Eye (tissue), 1 donor: ENCODE measurements around the gene THAP7.
"Not testable (repeated sequence)": the region's sequence is repeated elsewhere in the genome, so short reads cannot be mapped to it uniquely, and the experiment has no call there.

Experiments
- DNase-seq: peaks from one replicate; pipeline ENCODE4 v3.0.0-alpha.2; 2015

Gene THAP7

DNA sequence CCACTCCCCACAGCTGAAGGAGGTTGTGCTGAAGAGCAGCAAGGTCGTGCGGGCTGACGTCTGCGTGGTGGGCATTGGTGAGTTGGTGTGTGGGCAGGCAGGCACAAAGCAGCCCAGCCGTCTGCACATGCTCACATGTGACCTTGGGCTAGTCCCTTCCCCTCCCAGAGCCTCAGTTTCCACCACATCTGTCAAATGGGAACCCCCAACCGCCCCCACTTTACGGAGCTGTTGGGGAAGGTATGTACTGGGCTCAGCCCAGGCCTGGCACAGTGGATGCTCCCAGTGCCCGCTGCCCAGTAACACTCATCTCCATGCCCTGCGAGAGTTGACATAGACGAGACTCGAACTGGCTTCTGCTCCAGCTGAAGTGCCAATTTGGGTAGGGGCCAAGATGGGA, 24.9 kb downstream of the THAP7 start:
- no peak for DNase-seq

DNA sequence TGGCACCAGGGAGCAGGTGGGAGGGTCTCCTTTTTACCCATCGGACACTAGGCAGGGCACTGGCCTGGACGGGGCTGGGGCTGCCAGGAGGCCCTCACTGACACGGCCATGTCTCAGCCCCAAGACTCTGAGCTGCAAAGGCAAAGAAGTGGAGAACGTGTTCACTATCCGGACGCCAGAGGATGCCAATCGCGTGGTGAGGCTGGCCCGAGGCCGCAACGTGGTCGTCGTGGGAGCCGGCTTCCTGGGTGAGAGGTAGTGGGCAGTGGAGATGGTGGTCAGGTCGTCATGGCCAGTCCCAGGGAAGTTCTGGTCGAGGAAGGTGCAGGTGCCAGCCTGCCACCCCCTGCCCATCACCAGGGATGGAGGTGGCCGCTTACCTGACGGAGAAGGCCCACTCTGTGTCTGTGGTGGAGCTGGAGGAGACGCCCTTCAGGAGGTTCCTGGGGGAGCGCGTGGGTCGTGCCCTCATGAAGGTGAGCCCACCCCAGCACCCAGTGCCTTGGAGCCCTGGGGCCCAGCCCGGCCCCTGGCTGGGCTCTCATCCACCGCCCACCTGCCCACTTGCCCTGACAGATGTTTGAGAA, 25.5 kb downstream of the THAP7 start:
- no peak for DNase-seq

- DNase-seq, result no peak
Measured at GRCh38 chr22:20975541-20976290, 26.2 kb downstream of the THAP7 start.

DNA sequence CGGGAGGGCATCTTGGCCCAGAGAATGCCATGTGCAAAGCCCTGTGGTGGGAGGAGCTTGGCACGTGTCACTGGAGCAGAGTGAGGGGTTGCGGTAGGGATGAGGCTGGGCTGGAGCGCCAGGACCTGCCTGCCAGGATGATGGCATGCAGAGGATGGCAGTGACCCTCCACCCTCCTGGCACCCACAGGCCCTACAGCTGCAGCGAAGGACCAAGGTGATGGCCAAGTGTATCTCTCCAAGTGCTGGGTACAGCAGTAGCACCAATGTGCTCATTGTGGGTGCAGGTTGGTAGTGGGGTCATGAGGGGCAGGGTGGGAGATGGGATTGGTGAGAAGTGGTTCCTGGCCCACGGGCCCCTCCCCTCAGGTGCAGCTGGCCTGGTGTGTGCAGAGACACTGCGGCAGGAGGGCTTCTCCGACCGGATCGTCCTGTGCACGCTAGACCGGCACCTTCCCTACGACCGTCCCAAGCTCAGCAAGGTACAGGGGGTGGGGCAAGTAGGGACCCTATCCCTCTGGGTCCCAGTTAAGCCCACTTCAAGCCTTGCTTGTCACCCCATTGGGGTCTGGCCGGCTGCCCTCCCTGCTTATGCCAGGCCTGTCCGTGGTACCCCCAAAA, 27.5 kb downstream of the THAP7 start:
- DNase-seq, result no peak

- no peak for DNase-seq
Measured at GRCh38 chr22:20973634-20974286, 28.2 kb downstream of the THAP7 start.

- DNase-seq, result no peak
Measured at GRCh38 chr22:20972933-20973577, 28.9 kb downstream of the THAP7 start.

DNA sequence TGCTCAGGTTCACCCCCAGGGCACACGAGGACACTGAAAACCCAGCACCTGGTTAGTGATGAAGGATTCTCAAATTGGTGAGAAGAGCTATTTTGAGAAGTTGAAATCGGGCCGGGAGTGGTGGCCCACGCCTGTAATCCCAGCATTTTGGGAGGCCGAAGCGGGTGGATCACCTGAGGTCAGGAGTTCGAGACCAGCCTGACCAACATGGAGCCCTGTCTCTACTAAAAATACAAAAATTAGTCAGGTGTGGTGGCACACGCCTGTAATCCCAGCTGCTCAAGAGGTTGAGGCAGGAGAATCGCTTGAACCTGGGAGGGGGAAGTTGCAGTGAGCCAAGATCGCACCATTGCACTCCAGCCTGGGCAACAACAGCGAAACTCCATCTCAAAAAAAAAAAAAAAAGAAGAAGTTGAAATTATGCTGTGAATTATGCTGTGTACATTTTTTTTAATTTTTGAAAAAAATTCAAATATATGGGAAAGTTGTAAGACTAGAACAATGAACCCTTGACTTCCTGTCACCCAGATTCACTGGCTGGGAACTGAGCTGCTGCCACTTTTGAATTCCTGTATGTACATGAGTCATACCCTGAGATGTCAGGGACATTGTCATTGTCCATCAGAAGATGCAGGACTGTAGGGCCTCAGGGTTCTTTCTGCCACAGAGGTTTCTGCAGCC, 29.8 kb downstream of the THAP7 start:
- DNase-seq, result not testable (repeated sequence)

- peak; percentile 51 for DNase-seq
Measured at GRCh38 chr22:20970939-20971657, 30.8 kb downstream of the THAP7 start.

DNA sequence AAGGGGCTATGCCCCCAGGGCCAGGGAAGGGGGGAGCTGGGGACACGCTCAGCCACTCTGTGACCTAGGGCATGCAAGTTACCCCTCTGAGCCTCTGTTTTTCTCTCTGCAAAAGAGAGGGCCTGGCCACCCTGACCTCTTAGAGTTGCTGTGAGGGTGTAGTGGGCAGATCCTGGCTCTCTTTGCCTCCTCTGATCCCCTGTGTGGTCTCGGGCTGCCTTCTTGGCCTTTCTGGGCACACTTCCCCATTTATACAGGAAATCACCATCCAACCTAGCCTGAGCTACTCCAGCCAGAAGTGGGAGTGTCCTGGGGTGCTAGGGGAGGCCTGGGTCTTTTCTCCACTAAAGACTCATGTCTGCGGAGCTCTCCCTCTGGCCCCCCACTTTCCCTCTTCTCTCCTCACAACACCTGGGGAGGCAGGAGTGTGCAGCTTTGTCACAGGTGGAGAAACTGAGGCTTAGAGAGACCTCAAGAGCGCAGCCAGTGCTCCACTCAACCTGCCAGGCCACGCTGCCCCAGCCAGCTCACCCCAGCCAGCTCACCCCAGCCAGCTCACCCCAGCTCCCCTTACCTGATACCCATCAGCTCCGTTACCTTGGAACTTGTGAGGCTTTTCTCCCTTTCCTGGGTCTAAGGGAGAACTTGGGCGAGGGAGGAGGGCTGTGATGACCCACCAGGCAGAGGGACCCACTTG, 33.5 kb downstream of the THAP7 start:
- no peak for DNase-seq

DNA sequence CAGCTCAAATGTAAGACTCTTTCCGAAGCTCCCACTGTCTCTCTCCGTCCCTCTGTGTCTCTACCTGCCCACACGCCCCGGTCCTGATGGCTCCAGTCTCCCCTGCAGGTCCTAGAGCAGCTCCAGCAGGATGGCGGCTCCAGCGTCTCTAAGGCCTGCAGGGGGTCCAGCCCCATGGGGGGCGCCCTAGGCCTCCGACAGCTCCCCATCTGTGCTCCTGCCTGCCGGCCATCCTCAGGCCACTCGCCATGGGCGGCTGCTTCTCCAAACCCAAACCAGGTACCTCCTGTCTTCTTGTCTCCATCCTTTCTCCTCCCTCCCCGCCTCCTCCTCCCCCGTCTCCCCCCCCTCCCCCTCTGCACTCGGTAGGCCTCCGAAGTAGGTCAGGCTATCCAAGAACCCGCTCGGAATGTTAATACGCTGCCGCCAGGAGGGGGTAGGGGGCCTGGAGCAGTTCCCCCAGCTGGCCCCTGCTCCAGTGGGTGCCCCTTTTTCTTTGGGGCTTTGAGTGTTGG, 34.2 kb downstream of the THAP7 start:
- DNase-seq, result peak; percentile 81

DNA sequence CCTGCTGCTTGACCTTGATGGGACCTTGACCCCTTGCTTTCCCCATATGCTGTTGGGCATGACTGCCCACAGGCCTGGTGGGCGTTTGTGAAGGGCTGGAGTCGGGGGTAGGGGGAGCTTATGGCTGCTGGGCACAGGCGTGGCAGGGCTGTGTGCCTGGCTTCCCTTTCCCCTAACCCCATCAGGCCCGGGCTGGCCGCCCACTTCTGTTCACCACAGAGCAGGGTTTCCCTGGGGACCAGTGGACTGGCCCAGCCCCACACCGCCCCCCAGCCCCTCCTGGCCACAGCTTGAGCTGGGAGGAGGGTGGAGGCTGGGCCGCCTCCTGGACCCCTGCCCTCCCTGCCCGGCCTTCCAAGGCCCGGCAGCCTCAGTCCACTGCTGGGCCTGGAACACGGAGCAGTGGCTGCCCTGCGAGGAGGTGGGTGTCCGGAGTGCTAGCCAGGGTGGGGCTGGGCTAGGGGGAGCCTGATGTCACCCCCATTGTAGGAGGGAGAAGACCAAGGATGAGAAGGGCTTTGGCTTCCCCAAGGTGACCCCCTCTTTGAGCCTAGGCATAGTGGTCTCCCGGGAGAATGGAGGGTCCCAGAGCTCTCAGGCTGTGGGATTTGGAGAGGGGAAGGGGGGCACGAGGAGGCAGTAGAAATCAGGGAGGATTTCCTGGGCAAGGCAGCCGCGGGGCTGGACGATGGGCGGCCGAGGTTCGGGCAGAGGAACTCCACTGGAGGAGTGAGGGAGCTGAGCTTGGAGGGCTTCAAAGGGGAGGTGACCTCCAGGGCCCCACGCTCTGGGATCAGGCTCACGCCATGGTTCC, 34.8 kb downstream of the THAP7 start, which contains the start of gene AIFM3:
AIFM3 (plus strand) TSS at position 373 of the 814 bp plus-strand sequence. CDS start 690 bp downstream, outside the sequence.
- no peak for DNase-seq

- DNase-seq, result no peak
Measured at GRCh38 chr22:20965888-20966855, 35.7 kb downstream of the THAP7 start.

DNA sequence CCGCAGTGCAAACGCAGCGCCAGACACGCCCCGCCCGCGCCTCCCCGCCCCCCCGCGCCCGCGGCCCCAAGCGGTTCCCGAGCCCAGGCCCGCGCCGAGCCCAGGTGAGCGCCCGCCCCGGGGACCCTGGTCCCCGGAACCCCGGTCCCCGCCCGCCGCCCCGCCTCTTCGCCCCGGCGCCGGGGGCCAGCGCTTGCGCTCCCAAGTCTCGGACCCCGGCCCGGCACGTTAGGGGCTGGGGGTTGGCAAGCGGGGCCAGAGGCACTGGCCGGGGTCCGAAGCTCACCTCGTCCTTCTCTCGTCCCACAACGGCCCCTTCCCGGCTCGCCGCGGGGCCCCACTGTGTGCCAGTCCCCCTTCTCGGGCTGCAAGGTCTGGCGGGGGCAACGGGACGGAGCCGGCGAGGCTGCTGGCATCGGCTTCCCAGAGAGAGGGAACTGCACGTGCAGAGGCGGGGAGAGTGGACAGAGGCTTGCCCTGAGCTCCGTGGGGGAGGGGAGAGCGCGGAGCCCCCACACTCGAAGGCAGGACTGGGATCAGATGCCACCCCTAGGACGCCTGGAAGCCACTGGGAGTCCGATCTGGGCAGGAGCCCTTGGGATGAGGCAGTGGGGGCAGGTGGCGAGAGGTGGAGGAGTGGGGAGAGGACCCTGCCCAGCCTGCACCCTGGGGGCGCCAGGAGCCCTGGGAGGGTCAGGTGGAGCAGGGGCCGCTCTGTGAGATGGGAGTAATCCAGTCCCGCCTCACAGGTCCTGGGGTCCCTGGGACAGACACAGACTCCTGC, 36.6 kb downstream of the THAP7 start:
- DNase-seq, result peak; percentile 51

DNA sequence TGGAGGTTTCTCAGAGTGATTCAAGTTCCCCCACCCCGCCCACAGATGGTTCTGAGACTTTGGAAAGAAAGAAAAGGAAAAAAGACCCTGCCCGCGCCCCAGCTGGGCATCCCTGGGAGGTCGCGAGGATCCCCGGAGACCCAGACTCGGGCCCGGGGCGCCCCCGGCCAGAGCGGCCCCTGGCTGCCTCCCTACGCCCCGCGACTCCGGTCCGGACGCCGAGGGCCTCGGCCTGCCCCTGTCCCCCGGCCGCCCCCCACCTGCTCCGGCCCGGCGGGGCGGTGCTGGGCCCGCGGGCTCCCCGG, 37.2 kb downstream of the THAP7 start:
- DNase-seq, result no peak

DNA sequence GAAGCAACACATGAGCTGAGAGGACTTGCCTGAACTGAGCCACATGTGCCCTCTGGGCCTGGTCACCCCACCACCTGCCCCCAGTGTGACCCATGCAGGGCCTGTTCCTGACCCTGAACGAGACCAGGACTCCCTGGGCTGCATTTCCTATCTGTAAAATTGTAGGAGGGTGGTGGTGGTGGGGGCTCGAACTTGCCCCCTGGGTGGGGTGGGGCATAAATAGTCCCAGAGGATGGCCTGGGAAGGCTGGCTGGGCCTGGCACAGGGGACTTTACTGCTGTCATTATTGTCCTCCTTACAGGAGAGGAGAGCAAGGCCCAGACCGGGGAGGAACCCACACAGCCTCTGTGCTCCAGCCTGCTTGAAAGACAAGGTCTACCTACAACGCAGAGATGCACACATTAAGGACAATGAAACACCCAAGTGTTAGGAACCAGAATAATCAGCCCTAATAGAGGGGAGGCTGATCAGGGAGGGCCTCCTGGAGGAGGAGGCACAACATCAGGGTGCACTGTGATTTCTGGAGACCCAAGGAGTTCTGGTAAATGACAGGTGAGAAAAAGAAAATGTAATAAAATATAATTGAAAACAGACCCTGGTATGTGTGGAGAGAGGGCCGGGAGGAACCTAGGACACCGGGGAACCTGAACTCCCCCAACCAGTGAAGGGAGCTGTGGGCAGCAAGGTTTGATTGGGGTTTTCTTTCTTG, 37.7 kb downstream of the THAP7 start:
- DNase-seq, result no peak

DNA sequence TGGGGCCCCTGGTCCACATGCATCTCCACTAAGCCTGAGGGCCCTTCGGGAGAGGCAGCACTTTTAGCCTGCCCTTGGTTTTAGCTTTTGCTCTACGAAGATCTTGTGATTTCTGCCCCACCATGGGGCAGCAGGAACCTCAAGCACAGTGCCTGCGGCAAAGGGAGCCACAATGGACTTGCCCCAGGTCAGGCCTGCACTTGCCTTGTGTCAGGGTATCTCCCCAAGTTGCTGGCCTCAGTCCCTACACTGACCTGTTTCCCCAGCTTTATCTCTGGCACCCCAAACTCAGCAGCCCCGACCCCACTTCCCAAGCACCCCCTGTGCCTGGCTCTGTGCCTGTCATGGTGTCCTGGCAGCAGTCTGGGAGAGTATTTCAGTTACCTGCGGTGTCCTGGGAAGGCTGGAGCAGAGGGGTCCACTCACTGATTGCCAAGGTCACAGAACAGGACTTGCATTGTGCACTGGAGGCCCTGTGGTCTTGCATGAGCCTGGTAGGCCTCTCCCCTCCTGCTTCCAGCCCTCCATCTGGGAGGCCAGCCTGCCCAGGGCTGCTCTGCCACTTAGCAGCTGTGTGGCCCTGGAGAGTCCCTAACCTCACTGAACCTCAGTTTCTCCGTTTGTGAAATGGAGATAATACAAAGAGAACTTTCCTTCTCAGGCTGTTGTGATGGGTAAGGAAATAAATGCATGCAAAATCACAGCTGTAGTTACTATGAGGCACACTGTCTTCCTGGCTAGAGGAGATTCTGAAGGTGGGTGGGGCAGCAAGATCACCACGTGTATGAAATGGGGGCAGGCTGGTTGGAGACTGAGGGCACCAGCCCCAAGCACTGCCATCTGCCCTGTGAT, 38.5 kb downstream of the THAP7 start:
- DNase-seq, result no peak
